CD4-positive, alpha-beta memory T cell (primary cell): Measurements from ENCODE around the gene PPA2. TPM values are rescaled to one million over a fixed set of nuclear protein-coding genes. Genes with fewer than 3 reads are reported as not detected.

ENCODE experiments used
- CTCF ChIA-PET: fragments of 350-600 bp; sonication (Branson Sonifier 250); formaldehyde crosslinking; loops from one replicate; lab custom pipeline; 2021; ENCODE audit warnings: inconsistent platforms; ENCODE audit not compliant: partially characterized antibody; lab: Charles Lee
- POLR2A ChIA-PET: fragments of 350-600 bp; sonication (Branson Sonifier 250); formaldehyde crosslinking; loops from one replicate; lab custom pipeline; 2021; ENCODE audit not compliant: partially characterized antibody; lab: Charles Lee
- DNase-seq, 5 donors: peaks; one replicate each; pipeline versions ENCODE4 v3.0.0 to v3.0.0-alpha.2; 2020 to 2022; ENCODE audit warnings: mixed read lengths in 1 of 5
- H3K27ac ChIP-seq: one replicate; pipeline ENCODE4 v1.7.0; 2013; ENCODE audit warnings: low read depth, low read length
- H3K27me3 ChIP-seq: 2 replicates; pipeline ENCODE4 v1.7.0; 2013; ENCODE audit warnings: mild to moderate bottlenecking, low read length, moderate library complexity; ENCODE audit not compliant: insufficient read depth
- H3K36me3 ChIP-seq: 2 replicates; pipeline ENCODE4 v1.7.0; 2013; ENCODE audit warnings: mild to moderate bottlenecking, low read length, moderate library complexity; ENCODE audit not compliant: insufficient read depth
- H3K4me1 ChIP-seq: 2 replicates; pipeline ENCODE4 v1.7.0; 2013; ENCODE audit warnings: mild to moderate bottlenecking, low read length, moderate library complexity; ENCODE audit not compliant: insufficient read depth
- H3K4me3 ChIP-seq, 2 donors: one replicate each; pipeline ENCODE4 v1.7.0; 2013; ENCODE audit warnings: low read length in 2 of 2, mild to moderate bottlenecking in 1 of 2
- H3K9me3 ChIP-seq, 2 donors: one replicate each; pipeline ENCODE4 v1.7.0; 2013; ENCODE audit warnings: low read length in 2 of 2, control low read depth in 1 of 2; ENCODE audit not compliant: control insufficient read depth in 1 of 2
- H3K27ac Mint-ChIP-seq, 7 donors: one replicate each; pipeline ENCODE4 v1.8.0; 2020 to 2021; ENCODE audit warnings: mixed read lengths in 7 of 7, mild to moderate bottlenecking in 6 of 7, inconsistent platforms in 3 of 7, moderate library complexity in 3 of 7
- H3K27me3 Mint-ChIP-seq, 2 donors: one replicate each; pipeline ENCODE4 v1.8.0; 2020 to 2021; ENCODE audit warnings: mixed read lengths in 2 of 2
- H3K36me3 Mint-ChIP-seq, 2 donors: one replicate each; pipeline ENCODE4 v1.8.0; 2020 to 2021; ENCODE audit warnings: mixed read lengths in 2 of 2, inconsistent platforms in 1 of 2, mild to moderate bottlenecking in 1 of 2
- H3K4me1 Mint-ChIP-seq, 4 donors: one replicate each; pipeline ENCODE4 v1.8.0; 2020 to 2021; ENCODE audit warnings: mixed read lengths in 4 of 4, mild to moderate bottlenecking in 1 of 4
- H3K4me3 Mint-ChIP-seq, 8 donors: one replicate each; pipeline ENCODE4 v1.8.0; 2020 to 2021; ENCODE audit warnings: mixed read lengths in 8 of 8, mild to moderate bottlenecking in 7 of 8, moderate library complexity in 6 of 8, inconsistent platforms in 3 of 8
- H3K9me3 Mint-ChIP-seq, 8 donors: one replicate each; pipeline ENCODE4 v1.8.0; 2020 to 2021; ENCODE audit warnings: mixed read lengths in 8 of 8, mild to moderate bottlenecking in 5 of 8, inconsistent platforms in 3 of 8, moderate library complexity in 1 of 8
- intact Hi-C: fragments of 100-400 bp; cut with micrococcal nuclease; formaldehyde crosslinking; loops from one replicate; pipeline ENCODE4 v1.15.1; 2023
- polyA plus RNA-seq, 2 donors: library from polyadenylated mRNA; unstranded; fragments of 300-500 nt; fragmentation: Illumina TruSeq; gene quantifications; one replicate each; pipeline ENCODE4 v1.2.3, GENCODE V29; 2021
- total RNA-seq, 2 experiments: library from RNA; stranded (reverse); gene quantifications; one replicate each; pipeline ENCODE4 v1.2.3, GENCODE V29; 2021

Gene PPA2
- total and polyA plus RNA-seq, 4 experiments from 2014 or later, result 56.3 to 160 (median 94.4) TPM

DNA sequence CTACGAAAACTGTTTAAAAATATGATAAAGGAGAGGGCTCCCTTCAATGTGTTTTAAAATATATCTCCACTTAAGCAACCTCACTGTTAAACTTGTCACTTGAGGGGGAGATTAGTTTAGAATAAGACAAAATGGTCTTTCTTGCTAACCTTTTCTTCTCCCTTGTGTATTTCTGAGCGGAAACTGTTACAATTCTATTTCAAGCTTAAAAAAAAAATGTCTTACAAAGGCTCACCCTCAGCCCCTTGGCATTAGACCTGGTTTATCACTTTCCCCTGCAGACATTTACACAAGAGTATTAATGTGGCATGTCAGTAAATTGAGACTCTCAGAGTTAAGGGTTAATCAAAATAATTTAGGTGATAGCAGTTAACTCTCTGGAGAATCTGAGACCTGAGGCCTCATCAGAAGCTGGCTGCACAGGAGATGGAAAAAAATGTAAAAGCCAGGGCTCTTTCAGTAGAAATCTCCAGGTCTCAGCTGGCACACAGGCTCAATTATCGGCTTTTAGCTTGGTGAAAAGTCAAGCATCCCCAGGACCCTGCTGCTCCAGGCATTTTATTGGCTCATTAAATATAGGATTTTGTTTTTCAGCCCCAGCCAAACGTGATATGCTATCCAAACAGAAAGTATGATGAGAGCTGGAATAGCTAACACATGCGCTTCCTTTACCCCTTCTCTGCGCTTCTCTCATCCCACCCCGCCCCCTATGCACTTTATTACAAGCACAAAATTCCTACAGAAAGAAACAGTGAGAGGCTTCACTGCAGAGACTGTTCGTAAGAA, 130.5 kb downstream of the PPA2 start:
- Histone ChIP-seq H3K27ac (no peak overlapping the region), H3K9me3 (no peaks in the 10 kb centered on the region), H3K27me3 (no peaks in the 10 kb centered on the region), H3K4me1 (no peaks in the 10 kb centered on the region), H3K4me3 (no peak overlapping the region), H3K36me3 (no peaks in the 10 kb centered on the region)
- ChIA-PET CTCF (no interaction called here), POLR2A (no interaction called here)
- intact Hi-C loops, result no loop called here
- H3K27me3 Mint-ChIP-seq, result no peaks in the 10 kb centered on the region
- DNase-seq, result no peak
- H3K27ac Mint-ChIP-seq, result no peak overlapping the region
- H3K9me3 Mint-ChIP-seq, result no peaks in the 10 kb centered on the region
- no peak overlapping the region for H3K4me3 Mint-ChIP-seq
- H3K36me3 Mint-ChIP-seq, result peaks cover 8 to 11% of the 10 kb centered on the region in 2 donors
- H3K4me1 Mint-ChIP-seq, result no peaks in the 10 kb centered on the region

DNA sequence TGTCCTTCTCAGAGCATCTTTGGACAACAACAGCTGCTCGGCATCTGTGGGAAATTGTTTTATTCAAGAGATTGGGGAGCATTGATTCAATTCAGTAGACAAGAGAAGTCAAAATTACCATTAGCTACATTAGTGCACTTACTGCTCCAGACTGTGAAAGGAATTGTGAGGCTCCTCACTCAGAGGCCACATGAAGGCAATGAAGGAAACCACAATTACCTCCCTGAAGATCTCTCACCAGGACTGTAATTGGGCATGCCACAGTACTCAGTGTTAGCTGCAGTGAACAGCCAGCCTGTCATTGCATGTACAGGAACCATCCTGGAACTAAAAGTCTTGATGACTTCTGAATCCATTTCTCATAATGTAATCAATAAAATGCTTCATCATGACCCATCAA, 144.8 kb downstream of the PPA2 start:
- ChIA-PET CTCF (no interaction called here), POLR2A (no interaction called here)
- no peak for DNase-seq
- no peaks in the 10 kb centered on the region for H3K27me3 Mint-ChIP-seq
- H3K27ac ChIP-seq, result no peak overlapping the region
- H3K36me3 Mint-ChIP-seq, result peaks cover 0 to 13% of the 10 kb centered on the region in 2 donors
- no peak overlapping the region for H3K4me3 ChIP-seq
- H3K9me3 ChIP-seq, result no peaks in the 10 kb centered on the region
- peaks cover 0 to 9% (median 4%) of the 10 kb centered on the region in 4 donors for H3K4me1 Mint-ChIP-seq
- intact Hi-C loops, result no loop called here
- H3K4me1 ChIP-seq, result no peaks in the 10 kb centered on the region
- H3K27ac Mint-ChIP-seq, result no peak overlapping the region
- H3K9me3 Mint-ChIP-seq, result peaks cover 0 to 6% (median 0%) of the 10 kb centered on the region in 8 donors
- no peaks in the 10 kb centered on the region for H3K27me3 ChIP-seq
- H3K4me3 Mint-ChIP-seq, result no peak overlapping the region
- no peaks in the 10 kb centered on the region for H3K36me3 ChIP-seq

DNA sequence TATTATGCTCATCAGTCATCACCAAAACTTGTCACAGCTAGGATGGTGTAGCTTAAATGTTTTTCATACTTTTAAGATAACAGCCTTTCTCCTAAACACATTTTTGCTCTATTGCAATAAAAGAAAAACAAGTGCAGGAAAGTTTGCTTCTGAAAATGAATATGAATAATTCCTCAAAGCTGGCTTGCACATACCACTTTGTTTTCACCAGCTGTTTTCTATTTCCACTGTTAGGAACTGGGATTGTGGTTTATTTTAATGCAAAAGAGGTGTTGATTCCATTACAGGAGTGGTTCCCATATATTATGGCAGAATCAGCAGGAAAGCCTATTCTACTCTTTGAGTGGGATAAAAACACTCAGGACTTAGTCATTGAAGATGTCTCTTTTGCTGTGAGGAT, 145.9 kb downstream of the PPA2 start:
- peaks cover 0 to 9% (median 4%) of the 10 kb centered on the region in 4 donors for H3K4me1 Mint-ChIP-seq
- CTCF ChIA-PET, result no interaction called here
- intact Hi-C loops, result no loop called here

DNA sequence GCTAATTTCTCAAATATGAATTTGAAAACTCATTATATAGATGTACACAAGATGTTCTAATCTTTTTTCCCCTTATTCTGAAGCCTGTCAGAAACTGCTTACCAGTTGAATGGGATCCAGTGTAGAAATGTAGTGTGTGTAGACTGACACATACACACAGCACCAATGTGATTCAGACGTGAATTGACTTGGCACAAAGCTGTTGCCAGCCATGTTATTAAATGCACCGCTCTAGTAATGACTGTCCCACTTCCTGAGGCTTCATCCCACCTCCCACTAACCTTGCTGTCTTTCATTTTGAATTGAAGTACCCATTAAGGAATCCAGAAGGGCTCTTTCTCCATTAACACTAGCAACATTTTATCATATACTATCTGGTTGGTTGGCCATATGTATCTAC, 146.6 kb downstream of the PPA2 start:
- no peak overlapping the region for H3K27ac ChIP-seq
- H3K4me3 ChIP-seq, result no peak overlapping the region
- Mint-ChIP-seq H3K4me1 (peaks cover 0 to 9% (median 4%) of the 10 kb centered on the region in 4 donors), H3K27ac (no peak overlapping the region), H3K9me3 (peaks cover 0 to 7% (median 0%) of the 10 kb centered on the region in 8 donors), H3K27me3 (no peaks in the 10 kb centered on the region), H3K4me3 (no peak overlapping the region), H3K36me3 (no peaks in the 10 kb centered on the region)
- no peaks in the 10 kb centered on the region for H3K36me3 ChIP-seq
- H3K27me3 ChIP-seq, result no peaks in the 10 kb centered on the region
- ChIA-PET CTCF (no interaction called here), POLR2A (no interaction called here)
- H3K4me1 ChIP-seq, result no peaks in the 10 kb centered on the region
- intact Hi-C loops, result no loop called here
- no peak for DNase-seq
- H3K9me3 ChIP-seq, result no peaks in the 10 kb centered on the region

More for the DNA sequence above, 145.9 kb downstream of the PPA2 start:
- Histone ChIP-seq H3K4me3 (no peak overlapping the region), H3K9me3 (no peaks in the 10 kb centered on the region), H3K36me3 (no peaks in the 10 kb centered on the region), H3K27me3 (no peaks in the 10 kb centered on the region), H3K27ac (no peak overlapping the region), H3K4me1 (no peaks in the 10 kb centered on the region)
- H3K36me3 Mint-ChIP-seq, result peaks cover 0 to 3% of the 10 kb centered on the region in 2 donors
- no peak for DNase-seq
- no peaks in the 10 kb centered on the region for H3K27me3 Mint-ChIP-seq
- POLR2A ChIA-PET, result no interaction called here
- no peak overlapping the region for H3K27ac Mint-ChIP-seq
- H3K9me3 Mint-ChIP-seq, result peaks cover 0 to 8% (median 0%) of the 10 kb centered on the region in 8 donors
- H3K4me3 Mint-ChIP-seq, result no peak overlapping the region

Other genes with a start within 250 kb of the PPA2 start
- not detected for gene ARHGEF38, start 78.6 kb upstream of the PPA2 start, total RNA-seq
- under 1 TPM in 1 of 2 donors, not detected in 1; 0.30 TPM for gene ARHGEF38, start 78.6 kb upstream of the PPA2 start, polyA plus RNA-seq
- 10 to 100 TPM; 16.6 to 17.5 TPM for gene INTS12, start 234.6 kb upstream of the PPA2 start, total RNA-seq
- 10 to 100 TPM; 29.5 TPM for gene INTS12, start 234.6 kb upstream of the PPA2 start, polyA plus RNA-seq
- 1 to 10 TPM; 4.7 to 5.0 TPM for gene GSTCD, start 234.7 kb upstream of the PPA2 start, total RNA-seq
- 1 to 10 TPM in 1 of 2 donors, under 1 TPM in 1; 0.64 to 2.8 TPM for gene GSTCD, start 234.7 kb upstream of the PPA2 start, polyA plus RNA-seq